Muscle of leg (tissue), 11 donors: ENCODE measurements around the gene KIF5C. TPM values are rescaled to one million over a fixed set of nuclear protein-coding genes. Genes with fewer than 3 reads are reported as not detected.

ENCODE experiments used
- DNase-seq: peaks from one replicate; pipeline ENCODE4 v3.0.0; 2013
- H3K27ac ChIP-seq: one replicate; pipeline ENCODE4 v1.5.1; 2013; ENCODE audit warnings: mild to moderate bottlenecking, low read length, control low read depth
- H3K27me3 ChIP-seq: one replicate; pipeline ENCODE4 v1.6.1; 2013; ENCODE audit warnings: low read length; ENCODE audit not compliant: control insufficient read depth, insufficient read depth
- H3K36me3 ChIP-seq: one replicate; pipeline ENCODE4 v1.6.1; 2013; ENCODE audit warnings: low read length; ENCODE audit not compliant: control insufficient read depth, insufficient read depth
- H3K4me1 ChIP-seq: one replicate; pipeline ENCODE4 v1.6.1; 2013; ENCODE audit warnings: low read length; ENCODE audit not compliant: control insufficient read depth, insufficient read depth
- H3K4me3 ChIP-seq: one replicate; pipeline ENCODE4 v1.5.1; 2013; ENCODE audit warnings: low read length, control low read depth
- H3K9me3 ChIP-seq: replicated peaks from 2 replicates; pipeline ENCODE4 v1.6.1; 2013; ENCODE audit warnings: low read depth, low read length; ENCODE audit not compliant: control insufficient read depth
- WGBS: methylation state at CpG from one replicate; pipeline ENCODE4 v1.1.5; 2013; ENCODE audit warnings: missing lambda C conversion rate; ENCODE audit not compliant: insufficient coverage; 5-methylcytosine and 5-hydroxymethylcytosine counted together
- polyA plus RNA-seq, 8 donors: library from polyadenylated mRNA; unstranded; fragments of 120-200 nt; gene quantifications; one replicate each; pipeline versions ENCODE4 v1.2.1 to v1.2.3, GENCODE V29; 2013; ENCODE audit warnings: inconsistent platforms in 1 of 8, low replicate concordance in 1 of 8; ENCODE audit not compliant: insufficient read length in 8 of 8, insufficient read depth in 1 of 8
- total RNA-seq: library from RNA; stranded (reverse); fragments of 120-200 nt; gene quantifications from one replicate; pipeline ENCODE4 v1.2.4, GENCODE V29; 2013

KIF5C gene
- total and polyA plus RNA-seq, 9 donors, result 0.66 to 2.0 (median 1.1) TPM

DNA sequence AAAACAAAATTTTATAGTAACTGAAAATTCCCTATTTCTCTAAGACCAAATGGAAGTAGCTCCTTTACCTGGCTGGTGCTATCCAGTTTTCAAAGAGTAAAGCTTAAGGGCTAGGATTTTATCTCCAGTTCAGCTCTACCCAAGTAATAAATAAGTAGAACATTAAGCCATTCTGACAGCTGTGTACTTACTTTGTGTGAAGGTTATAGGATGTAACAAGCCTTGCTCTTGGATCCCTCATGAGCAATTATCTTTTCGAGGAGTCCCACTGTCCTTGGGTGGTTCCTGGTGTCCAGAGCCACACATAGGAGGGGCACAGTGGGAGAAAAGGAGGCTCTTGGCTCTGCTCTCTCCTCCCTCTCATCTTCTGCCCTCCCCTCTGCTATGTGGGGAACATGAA, 45.5 kb downstream of the KIF5C start:
- H3K9me3 ChIP-seq, result peaks cover 12% of the 10 kb centered on the region
- no peak overlapping the region for H3K27ac ChIP-seq
- WGBS, result 67% methylated on average over 1 of the region's 1 CpG

DNA sequence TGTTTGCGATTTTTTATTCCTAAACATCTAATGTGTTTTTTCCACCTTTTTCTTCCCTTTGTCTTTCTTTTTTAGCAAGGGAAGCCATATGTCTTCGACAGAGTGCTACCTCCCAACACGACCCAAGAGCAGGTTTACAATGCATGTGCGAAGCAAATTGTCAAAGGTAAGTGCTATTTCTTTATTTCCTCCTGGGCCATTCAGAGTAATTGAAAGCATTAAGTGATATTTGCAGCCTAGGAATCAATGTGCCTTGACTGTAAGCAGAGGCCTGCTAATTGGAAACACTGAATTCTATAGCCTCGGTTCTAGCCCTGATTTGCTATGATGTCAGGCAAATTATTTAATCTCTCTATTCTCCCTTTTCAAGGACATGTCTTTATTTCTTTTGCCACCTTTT, 47.0 kb downstream of the KIF5C start:
- Histone ChIP-seq H3K4me1 (no peaks in the 10 kb centered on the region), H3K27ac (no peak overlapping the region), H3K4me3 (no peak overlapping the region), H3K36me3 (no peaks in the 10 kb centered on the region), H3K9me3 (peaks cover 12% of the 10 kb centered on the region), H3K27me3 (no peaks in the 10 kb centered on the region)
- 80% methylated on average over 1 of the region's 5 CpGs for WGBS
- DNase-seq, result no peak

More for the DNA sequence above, 45.5 kb downstream of the KIF5C start:
- Histone ChIP-seq H3K36me3 (no peaks in the 10 kb centered on the region), H3K27me3 (no peaks in the 10 kb centered on the region), H3K4me1 (no peaks in the 10 kb centered on the region), H3K4me3 (no peak overlapping the region)
- no peak for DNase-seq

DNA sequence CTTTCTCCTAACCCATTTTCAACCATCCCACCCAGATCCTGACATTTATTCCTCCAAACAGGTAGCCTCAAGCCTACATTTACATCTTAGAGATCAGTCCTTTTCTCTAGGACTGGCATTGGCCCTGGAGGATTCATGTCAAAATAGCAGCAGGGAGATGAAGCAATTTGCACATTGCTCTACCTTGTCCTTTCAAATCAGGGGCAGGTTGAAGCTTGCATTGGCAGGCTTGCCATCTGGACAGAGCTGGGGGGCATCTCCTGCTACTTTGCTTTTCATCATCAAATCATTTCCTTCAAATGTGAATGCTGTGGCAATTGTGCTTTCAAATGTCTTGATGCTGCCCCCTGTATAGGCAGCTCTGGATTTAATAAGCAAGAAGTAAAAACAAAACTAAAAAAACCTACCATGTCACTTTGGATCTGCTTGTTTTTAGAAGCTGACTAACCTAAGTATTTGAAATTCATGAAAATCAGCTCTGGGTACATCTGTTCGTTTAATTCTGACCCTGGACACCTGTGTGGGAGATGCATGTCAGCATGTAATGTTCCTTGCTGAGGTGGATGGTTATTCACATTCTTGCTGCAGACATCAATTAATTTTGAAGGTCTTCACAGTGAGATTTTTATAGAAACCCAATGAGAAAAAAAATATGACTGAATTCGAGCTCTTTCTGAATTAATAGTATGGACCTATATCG, 47.9 kb downstream of the KIF5C start:
- Histone ChIP-seq H3K36me3 (no peaks in the 10 kb centered on the region), H3K4me3 (no peak overlapping the region), H3K9me3 (peaks cover 12% of the 10 kb centered on the region), H3K4me1 (no peaks in the 10 kb centered on the region), H3K27me3 (no peaks in the 10 kb centered on the region), H3K27ac (no peak overlapping the region)
- no CpG with 5 or more reads among the region's 3 CpGs for WGBS
- DNase-seq, result no peak

DNA sequence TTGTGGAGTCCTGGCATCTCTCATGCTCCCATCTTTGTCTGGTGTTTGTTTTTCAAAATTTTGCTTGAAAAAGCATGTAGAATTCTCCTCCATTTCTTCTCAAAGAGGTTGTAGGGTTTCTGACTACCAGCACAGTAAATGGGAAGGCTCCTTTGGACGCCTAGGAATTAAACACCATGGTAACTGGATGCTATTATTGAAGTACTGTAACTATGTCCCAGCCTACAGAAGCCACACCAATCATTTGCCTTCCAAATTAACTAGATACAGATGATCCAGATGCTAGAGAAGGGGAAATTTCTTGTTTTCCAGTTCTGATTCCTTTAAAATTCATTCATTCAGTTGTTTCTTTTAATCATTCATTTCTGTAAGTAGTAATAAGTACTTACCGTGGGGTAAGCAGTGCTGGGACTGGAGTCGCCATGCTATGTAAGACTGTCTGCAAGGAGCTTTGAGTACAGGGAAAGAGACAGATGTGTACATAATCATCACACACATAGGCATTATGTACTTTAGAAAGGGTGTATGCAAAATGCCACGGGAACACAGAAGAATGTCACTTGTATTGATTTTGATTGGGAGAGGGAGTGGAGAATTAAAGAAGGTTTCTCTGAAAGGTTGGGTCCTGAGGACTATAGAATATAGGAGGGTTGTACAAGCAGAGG, 49.6 kb downstream of the KIF5C start:
- Histone ChIP-seq H3K27me3 (no peaks in the 10 kb centered on the region), H3K4me3 (no peak overlapping the region), H3K27ac (no peak overlapping the region), H3K36me3 (no peaks in the 10 kb centered on the region), H3K9me3 (no peaks in the 10 kb centered on the region), H3K4me1 (no peaks in the 10 kb centered on the region)
- WGBS, result 83% methylated on average over 1 of the region's 4 CpGs
- no peak for DNase-seq

DNA sequence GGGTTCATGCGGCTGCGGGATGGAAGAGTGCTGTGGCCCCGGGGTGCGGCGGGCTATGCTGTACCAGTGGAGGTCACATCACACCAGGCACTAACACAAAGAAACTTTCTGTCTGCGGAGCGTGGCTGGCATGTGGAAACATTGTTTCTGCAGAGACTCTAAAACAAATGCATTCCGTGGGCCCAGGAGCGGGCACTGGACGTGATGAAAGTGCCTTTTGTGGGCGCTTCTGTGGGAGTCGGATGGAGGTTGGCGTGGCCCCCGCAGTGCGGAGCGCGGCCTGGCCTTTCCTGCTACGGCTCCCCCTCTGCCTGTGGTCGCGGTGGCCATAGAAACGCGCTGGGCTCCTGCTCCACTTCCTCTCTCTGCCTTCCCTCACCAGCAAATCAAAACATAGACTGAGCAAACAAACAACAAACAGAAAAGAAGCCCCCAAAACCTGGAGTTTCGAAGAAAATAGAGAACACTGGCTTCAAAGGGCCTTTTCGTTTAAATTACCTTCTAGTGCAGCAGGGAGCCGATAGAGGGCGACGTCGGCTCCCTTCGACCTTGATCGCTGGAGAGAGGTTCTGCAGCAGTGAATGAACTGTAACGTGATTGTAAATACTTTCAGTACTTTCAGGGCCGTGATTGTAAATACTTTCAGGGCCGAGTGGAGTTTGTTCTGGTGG, 51.4 kb downstream of the KIF5C start:
- Histone ChIP-seq H3K27me3 (no peaks in the 10 kb centered on the region), H3K4me3 (no peak overlapping the region), H3K36me3 (no peaks in the 10 kb centered on the region), H3K4me1 (no peaks in the 10 kb centered on the region), H3K27ac (no peak overlapping the region), H3K9me3 (no peaks in the 10 kb centered on the region)
- DNase-seq, result peak; percentile 44
- WGBS, result 71% methylated on average over 26 of the region's 33 CpGs

DNA sequence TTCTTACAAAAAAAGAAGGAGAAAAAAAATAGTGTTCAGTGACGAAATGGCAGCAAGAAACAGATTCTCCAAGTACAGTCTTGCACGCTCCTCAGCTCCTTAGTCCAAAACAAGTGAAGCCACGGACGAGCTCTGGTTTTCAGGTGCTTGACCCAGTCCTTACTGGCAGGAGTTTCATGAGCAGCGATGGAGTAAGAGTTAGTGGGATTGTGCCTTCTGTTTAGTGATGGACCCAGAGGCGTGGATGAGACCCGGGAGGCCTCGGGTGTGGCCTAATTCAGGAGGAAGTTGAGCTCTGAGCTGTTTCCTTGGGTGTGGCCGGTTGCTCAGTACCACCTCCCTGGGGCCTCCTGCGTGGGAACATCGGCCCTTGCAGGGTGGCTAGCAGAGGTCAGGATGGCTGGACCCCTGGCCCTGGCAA, 52.0 kb downstream of the KIF5C start:
- no peaks in the 10 kb centered on the region for H3K27me3 ChIP-seq
- no peak for DNase-seq
- H3K9me3 ChIP-seq, result no peaks in the 10 kb centered on the region
- no peaks in the 10 kb centered on the region for H3K36me3 ChIP-seq
- no peak overlapping the region for H3K4me3 ChIP-seq
- 80% methylated on average over 7 of the region's 11 CpGs for WGBS
- H3K4me1 ChIP-seq, result no peaks in the 10 kb centered on the region
- H3K27ac ChIP-seq, result no peak overlapping the region

DNA sequence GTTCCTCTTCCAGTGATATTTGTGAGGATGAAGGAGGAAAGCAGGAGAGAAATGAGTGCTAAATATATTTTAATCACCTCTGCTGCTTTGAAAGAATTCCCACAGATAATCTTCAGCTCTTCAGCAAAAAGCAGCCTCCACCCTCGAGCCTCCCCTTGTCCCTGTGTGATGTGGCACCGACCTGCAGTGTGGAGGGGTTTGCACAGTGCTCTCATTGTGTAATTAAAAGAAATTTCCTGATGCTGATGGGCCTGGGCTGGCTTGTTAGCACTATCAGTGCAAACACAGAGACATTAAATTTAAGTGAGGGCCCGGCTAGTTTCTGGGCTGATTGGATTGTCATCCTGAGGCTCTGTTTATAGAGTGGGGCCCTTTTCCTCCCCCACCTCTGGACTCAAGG, 53.4 kb downstream of the KIF5C start:
- Histone ChIP-seq H3K27ac (no peak overlapping the region), H3K4me3 (no peak overlapping the region), H3K27me3 (no peaks in the 10 kb centered on the region), H3K36me3 (no peaks in the 10 kb centered on the region), H3K4me1 (no peaks in the 10 kb centered on the region), H3K9me3 (no peaks in the 10 kb centered on the region)
- DNase-seq, result no peak
- no CpG with 5 or more reads among the region's 3 CpGs for WGBS

DNA sequence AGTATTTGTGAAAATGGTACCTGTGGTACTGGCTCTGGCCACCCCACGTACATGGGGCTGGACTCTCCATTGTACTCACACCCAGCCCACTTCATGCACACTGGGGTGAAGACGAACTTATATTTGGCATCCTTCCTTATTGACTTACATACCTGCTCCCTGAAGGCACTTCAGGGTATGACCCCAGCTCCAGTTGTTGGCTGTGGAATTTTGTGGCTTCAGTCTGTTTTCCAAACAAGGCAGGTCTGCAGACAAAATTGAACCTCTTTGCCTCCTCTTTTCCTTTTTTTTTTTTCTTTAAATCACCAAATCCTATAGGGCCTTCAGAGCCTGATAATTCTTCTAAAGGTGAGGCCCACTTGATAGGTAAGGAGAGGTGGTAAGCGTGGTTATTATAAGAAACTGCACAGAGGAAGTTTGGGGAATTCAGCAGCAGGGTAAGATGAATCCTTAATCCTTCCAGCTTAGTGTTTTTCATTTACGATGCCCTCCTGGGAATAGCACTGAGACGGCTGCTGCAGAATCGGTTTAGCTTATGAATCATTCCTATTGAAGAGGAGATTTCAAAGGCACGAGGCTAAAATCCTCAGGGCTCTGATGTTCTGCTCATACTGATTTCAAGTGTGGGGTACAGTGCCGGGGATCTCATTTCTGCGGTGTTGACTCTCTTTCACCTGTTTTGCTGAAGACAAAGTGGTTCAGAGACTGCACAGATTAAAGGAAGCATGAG, 55.2 kb downstream of the KIF5C start:
- 36% methylated on average over 6 of the region's 9 CpGs for WGBS
- H3K4me1 ChIP-seq, result no peaks in the 10 kb centered on the region
- H3K27me3 ChIP-seq, result no peaks in the 10 kb centered on the region
- no peak overlapping the region for H3K27ac ChIP-seq
- H3K4me3 ChIP-seq, result no peak overlapping the region
- H3K36me3 ChIP-seq, result no peaks in the 10 kb centered on the region
- no peaks in the 10 kb centered on the region for H3K9me3 ChIP-seq
- peak; percentile 41 for DNase-seq

DNA sequence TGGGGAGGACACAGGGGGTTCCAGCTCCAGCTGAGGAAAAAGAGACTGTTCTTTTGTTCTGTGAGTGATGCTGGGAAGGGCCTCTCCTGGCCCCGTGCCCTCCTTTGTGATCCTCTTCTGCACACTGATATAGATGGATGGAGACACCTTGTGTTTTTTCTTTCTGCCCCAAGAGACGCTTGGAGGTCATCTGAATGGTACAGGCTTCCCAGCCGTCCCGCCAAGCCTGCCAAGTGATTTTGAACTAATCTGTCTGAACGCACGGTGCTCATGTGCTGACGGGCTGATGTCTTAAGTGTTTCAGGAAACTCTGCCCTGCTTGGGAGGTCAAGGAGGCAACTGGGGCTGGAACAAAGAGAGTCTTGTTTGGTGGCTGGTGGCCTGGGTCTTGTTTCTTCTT, 57.5 kb downstream of the KIF5C start:
- Histone ChIP-seq H3K36me3 (no peaks in the 10 kb centered on the region), H3K4me1 (no peaks in the 10 kb centered on the region), H3K9me3 (no peaks in the 10 kb centered on the region), H3K4me3 (no peak overlapping the region), H3K27ac (no peak overlapping the region), H3K27me3 (no peaks in the 10 kb centered on the region)
- DNase-seq, result no peak
- WGBS, result 49% methylated on average over 3 of the region's 7 CpGs

DNA sequence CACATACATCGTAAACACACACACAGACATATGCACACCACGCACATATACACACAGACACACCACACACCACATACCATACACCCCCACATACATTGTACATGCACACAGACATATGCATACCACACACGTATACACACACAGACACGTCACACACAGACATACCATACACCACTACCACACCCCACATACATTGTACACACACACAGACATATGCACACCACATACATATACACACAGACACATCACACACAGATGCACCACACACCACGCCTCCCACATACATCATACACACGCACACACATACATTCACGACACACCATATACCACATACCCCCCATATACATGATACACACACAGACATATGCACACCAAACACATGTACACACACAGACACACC, 58.4 kb downstream of the KIF5C start:
- 93% methylated on average over 7 of the region's 7 CpGs for WGBS
- Histone ChIP-seq H3K4me3 (no peak overlapping the region), H3K9me3 (no peaks in the 10 kb centered on the region), H3K27me3 (no peaks in the 10 kb centered on the region), H3K36me3 (no peaks in the 10 kb centered on the region), H3K4me1 (no peaks in the 10 kb centered on the region), H3K27ac (no peak overlapping the region)
- no peak for DNase-seq
